CD4-positive, alpha-beta T cell treated with Interleukin-17A for 1 hour (primary cell): ENCODE measurements around the gene EPC2.
"Not testable (repeated sequence)": the region's sequence is repeated elsewhere in the genome, so short reads cannot be mapped to it uniquely, and the experiment has no call there.

Experiments used
- DNase-seq: peaks from one replicate; pipeline ENCODE4 v3.0.0-alpha.2; 2020

EPC2 gene

GRCh38 chr2:148675708-148676107, 31.2 kb downstream of the EPC2 start:
- DNase-seq: no peak

GRCh38 chr2:148678302-148679179, 34.0 kb downstream of the EPC2 start:
- not testable (repeated sequence) for DNase-seq

DNA sequence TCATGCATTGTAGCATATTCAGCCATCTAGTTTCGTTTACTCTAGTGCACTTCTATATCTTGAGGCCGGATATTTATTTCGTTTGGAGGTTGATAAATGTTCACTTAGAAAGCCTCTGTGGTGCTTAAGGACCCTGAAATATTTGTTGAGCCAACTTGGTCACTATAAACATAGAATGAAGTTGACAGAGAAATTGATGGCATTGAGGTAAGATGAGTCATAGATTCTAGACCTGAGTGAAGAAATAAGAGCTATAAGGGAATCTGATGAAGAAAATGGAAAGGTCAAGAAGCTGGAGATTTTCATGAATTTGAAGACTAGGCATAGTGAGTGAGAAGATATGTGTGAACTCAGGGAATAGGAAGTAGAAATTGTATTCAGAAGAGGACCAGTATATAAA, 35.9 kb downstream of the EPC2 start:
- DNase-seq: no peak

GRCh38 chr2:148681443-148681842, 36.9 kb downstream of the EPC2 start:
- no peak for DNase-seq

DNA sequence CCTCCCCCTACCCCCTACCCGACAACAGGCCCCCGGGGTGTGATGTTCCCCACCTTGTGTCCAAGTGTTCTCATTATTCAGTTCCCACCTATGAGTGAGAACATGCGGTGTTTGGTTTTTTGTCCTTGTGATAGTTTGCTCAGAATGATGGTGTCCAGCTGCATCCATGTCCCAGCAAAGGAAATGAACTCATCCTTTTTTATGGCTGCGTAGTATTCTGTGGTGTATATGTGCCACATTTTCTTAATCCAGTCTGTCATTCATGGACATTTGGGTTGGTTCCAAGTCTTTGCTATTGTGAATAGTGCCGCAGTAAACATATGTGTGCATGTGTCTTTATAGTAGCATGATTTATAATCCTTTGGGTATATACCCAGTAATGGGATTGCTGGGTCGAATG, 37.3 kb downstream of the EPC2 start:
- not testable (repeated sequence) for DNase-seq

DNA sequence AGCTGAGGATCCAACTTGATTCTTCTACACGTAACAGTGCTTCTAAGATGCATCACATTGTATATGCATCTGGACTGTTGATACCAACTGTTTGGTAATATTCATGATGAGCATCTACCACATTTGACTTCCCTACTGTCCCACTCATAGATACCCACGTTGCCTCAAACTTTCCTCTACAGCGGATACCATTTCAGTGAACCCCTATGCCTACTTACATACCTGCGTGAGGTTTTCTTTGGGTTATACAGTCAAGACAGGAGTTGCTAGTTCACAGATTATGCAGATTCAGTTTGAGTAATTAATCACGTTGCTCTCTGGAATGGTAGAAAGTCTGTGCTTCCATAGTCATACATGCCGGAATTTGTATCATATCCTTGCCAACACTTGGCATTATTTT, 40.0 kb downstream of the EPC2 start:
- no peak for DNase-seq

DNA sequence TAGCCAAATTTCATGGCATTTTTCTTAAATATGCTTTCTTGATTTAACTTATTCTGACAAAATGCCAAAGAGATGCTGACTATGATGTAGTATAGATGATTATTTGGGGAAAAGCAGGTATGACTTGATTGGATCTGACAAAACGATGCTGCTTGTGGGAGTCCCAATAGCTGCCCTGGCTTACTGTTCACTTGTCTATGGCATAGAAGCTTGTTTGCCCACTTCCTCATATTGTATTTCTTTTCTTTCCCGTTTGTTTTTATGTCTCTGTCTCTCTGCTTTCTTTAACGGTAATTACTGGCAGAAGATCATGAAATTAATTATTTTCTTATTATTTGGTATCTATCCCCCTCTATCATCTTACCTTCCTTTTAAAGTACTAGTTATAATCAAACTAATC, 43.0 kb downstream of the EPC2 start:
- no peak for DNase-seq

DNA sequence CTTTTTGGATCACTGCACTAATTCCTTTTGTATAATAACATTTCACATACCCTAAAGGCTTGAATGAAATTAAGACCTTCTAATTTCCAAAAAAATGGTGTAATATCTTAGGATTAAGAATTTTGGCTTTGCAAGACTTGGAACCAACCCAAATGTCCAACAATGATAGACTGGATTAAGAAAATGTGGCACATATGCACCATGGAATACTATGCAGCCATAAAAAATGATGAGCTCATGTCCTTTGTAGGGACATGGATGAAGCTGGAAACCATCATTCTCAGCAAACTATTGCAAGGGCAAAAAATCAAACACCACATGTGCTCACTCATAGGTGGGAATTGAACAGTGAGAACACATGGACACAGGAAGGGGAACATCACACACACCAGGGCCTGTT, 43.5 kb downstream of the EPC2 start:
- DNase-seq: not testable (repeated sequence)

DNA sequence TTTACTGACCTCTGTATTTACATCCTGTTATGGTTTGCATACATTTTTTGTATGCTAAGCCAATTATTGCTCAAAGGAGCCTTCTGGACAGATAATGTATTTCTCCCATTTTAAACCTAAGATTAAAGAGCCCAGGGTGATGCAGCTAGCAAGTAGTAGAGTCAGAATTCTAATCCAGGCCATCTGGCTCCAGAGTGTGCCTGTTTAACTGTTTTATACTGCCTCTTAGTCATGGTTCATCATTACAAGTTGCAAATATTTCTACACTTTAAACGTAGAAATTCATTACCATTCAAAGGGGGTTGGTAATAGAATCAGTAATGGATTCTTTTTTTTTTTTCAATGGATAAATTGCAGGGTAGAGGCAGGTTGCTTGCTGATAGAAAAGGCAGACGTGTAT, 52.4 kb downstream of the EPC2 start:
- no peak for DNase-seq

DNA sequence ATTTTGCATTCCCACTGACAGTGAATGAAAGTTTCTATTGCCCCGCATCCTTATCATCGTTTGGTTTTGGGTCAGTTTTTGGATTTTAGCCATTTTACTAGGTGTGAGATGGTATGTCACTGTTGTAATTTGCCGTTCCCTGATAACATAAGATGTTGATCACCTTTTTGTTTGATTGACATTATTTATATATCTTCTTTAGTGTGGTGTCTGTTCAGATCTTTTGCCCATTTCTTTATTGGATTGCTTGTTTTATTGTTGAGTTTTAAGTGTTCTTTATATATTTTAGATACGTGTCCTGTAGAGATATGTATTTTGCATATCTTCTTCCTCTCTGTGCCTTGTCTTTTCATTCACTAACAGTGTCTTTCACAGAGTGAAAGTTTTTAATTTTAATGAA, 55.3 kb downstream of the EPC2 start:
- no peak for DNase-seq

DNA sequence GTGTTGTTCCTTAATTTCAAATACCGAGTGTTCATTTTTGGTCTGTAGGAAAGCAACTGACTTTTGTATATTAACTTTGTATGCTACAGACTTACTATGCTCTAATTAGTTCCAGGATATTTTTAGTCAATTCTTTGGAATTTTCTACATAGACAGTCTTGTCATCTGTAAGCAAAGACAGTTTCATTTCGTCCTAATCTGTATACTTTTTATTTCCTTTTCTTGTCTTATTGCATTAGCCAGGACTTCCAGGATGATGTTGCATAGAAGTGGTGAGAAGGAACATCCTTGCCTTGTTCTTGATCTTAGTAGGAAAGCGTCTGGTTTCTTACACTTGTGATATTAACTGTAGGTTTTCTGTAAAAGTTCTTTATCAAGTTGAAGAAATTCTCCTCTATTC, 56.5 kb downstream of the EPC2 start:
- DNase-seq: no peak

DNA sequence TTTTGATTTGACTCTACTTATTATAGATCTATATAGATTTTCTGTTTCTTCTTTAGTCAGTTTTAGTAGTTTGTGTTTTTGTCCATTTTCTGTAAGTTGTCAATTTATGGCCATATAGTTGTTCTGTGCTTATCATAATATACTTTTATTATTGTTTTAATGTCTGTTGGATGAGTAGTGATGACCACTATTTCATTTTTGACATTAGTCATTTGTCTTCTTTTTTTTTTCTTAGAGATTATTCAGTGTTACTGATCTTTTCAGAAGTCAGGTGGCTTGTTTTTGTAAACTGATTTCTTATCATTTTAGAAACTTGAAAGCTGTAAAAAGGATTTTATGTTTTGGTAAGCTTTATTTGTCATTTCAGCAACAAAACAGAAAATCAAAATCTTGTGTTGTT, 57.3 kb downstream of the EPC2 start:
- no peak for DNase-seq

DNA sequence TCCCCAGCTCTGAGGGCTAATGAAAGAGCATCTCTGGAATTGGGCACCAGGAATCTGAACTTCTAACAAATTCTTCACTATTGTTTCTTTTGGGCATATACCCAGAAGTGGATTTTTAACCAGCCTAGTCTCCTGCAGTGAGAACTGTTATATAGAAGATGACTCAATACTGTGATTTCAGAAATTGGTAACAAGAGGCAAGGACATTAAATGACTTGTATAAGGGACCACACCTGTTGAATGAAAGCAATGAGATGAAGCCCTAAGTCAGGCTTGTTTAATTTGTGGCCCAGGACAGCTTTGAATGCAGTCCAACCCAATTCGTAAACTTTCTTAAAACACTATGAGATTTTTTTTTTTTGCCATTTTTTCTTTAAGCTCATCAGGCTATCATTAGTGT, 57.9 kb downstream of the EPC2 start:
- no peak for DNase-seq

DNA sequence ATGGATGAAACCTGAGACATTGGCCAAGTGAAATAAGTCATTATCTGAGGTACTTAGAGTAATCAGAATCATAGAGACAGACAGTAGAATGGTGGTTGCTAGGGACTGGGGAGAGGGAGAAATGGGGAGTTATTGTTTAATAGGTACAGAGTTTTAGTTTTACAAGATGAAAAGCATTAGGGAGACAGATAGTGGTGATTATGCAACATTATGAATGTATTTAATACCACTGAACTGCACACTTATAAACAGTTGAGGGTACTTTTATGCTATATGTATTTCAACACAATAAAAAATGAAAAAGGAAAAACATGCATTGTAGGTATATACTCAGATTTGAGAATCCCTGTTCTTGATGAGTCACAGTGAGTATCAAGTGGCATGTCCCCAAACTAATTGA, 59.7 kb downstream of the EPC2 start:
- DNase-seq: no peak

GRCh38 chr2:148716378-148716920, 71.9 kb downstream of the EPC2 start:
- DNase-seq: no peak

DNA sequence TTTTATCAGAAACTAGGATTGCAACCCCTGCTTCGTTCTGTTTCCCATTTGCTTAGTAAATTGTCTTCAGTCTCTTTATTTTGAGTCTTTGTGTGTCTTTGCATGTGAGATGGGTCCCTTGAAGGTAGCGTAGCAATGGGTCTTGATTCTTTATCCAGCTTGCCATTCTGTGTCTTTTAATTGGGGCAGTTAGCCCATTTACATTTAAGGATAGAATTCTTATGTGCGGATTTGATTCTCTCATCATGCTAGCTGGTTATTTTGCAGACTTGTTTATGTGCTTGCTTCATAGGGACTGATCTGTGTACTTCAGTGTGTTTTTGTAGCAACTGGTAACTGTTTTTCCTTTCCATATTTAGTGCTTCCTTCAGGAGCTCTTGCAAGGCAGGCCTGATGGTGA, 73.5 kb downstream of the EPC2 start:
- DNase-seq: no peak

GRCh38 chr2:148719195-148719749, 74.7 kb downstream of the EPC2 start:
- no peak for DNase-seq

DNA sequence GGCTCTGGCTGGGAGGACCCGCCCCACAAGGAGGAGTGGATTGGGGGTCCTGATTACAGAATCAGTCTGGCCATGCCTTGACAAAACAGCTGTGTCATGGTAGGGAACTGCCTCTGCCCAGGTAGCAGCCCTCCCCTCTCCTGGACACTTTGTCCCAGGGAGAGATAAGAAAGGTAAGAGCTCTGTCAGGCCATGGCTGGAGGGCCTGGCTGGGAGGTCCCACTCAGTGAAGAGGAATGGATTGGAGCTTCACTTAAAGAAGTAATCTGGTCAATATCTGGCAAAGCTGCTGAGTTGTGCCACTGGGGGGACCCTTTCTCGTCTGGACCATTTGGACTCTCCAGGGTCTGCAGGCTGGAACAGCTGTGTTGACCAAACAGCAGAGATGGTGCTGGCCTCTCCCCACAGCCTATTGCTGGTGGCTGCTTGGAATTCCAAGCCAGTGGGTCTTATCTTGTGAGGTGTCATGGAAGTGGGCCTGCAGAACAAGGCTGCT, 75.4 kb downstream of the EPC2 start:
- no peak for DNase-seq

- DNase-seq: no peak
Observed at GRCh38 chr2:148720501-148721001, 76.0 kb downstream of the EPC2 start.

DNA sequence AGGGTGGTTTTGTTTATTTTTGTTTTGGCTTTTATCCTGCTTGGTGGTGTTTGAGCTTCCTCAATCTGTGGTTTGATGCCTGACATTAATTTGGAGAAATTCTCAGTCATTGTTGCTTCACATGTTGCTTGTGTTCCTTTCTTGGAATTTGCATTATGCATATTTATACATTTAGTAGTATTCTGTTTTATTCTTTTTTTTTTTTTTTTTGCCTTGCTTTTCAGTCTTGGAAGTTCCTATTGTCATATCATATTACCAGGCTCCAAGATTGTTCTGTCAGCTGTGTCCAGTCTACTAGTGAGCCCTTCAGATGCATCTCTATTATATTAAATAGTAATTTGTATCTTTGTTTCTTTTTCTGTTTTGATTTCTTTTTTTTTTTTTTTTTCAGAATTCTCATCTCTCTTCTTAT, 77.0 kb downstream of the EPC2 start:
- DNase-seq: no peak

- DNase-seq: no peak
Observed at GRCh38 chr2:148721991-148722777, 77.6 kb downstream of the EPC2 start.

DNA sequence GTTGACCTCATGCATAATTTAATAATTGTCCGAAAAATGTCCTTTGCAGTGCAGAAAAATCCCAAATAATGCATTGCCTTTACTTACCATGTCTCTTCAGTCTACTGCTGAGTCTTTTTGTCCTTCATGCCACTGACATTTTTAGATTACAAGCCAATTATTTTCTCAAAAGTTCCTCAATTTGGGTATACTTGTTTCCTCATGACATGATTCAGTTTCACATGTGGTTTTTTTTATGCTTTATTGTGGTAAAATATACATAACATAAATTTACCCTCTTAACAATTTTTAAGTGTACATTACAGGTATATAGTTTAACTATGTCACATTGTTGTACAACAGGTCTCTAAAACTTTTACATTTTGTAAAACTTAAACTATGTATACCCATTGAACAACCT, 81.0 kb downstream of the EPC2 start:
- DNase-seq: no peak

GRCh38 chr2:148726228-148726627, 81.7 kb downstream of the EPC2 start:
- DNase-seq: no peak
